Osteocyte (in vitro differentiated cells): Measurements from ENCODE around the gene TMEM126A. TPM values are rescaled to one million over a fixed set of nuclear protein-coding genes. Genes with fewer than 3 reads are reported as not detected.
"Not testable (repeated sequence)": the region's sequence is repeated elsewhere in the genome, so short reads cannot be mapped to it uniquely, and the experiment has no call there.

Source experiments
- DNase-seq: peaks from one replicate; pipeline ENCODE4 v3.0.0; 2021; ENCODE audit warnings: mixed read lengths; ENCODE audit not compliant: unreplicated experiment; ENCODE audit errors: extremely low spot score
- H3K27ac Mint-ChIP-seq: one replicate; pipeline ENCODE4 v1.8.0; 2021; ENCODE audit warnings: mild to moderate bottlenecking, mixed read lengths; ENCODE audit not compliant: unreplicated experiment
- H3K27me3 Mint-ChIP-seq: one replicate; pipeline ENCODE4 v1.8.0; 2021; ENCODE audit warnings: mixed read lengths; ENCODE audit not compliant: unreplicated experiment
- H3K36me3 Mint-ChIP-seq: one replicate; pipeline ENCODE4 v1.8.0; 2021; ENCODE audit warnings: mixed read lengths; ENCODE audit not compliant: unreplicated experiment
- H3K4me1 Mint-ChIP-seq: one replicate; pipeline ENCODE4 v1.8.0; 2021; ENCODE audit warnings: mixed read lengths; ENCODE audit not compliant: unreplicated experiment
- H3K4me3 Mint-ChIP-seq: one replicate; pipeline ENCODE4 v1.8.0; 2021; ENCODE audit warnings: mild to moderate bottlenecking, moderate library complexity, mixed read lengths; ENCODE audit not compliant: unreplicated experiment
- H3K9me3 Mint-ChIP-seq: one replicate; pipeline ENCODE4 v1.8.0; 2021; ENCODE audit warnings: mixed read lengths; ENCODE audit not compliant: unreplicated experiment
- CTCF ChIP-seq: fragments of 200-600 bp; sonication (generic); IDR thresholded peaks from 2 replicates; pipeline ENCODE4 v1.5.0; 2021; ENCODE audit warnings: antibody characterized with exemption, mild to moderate bottlenecking, moderate library complexity
- total RNA-seq: library from RNA; stranded (reverse); gene quantifications from 2 replicates; pipeline ENCODE4 v1.2.1, GENCODE V29; 2021

The TMEM126A gene
- total RNA-seq, 1 donor from 2014 or later: 28.9 TPM

- no peak for TF ChIP-seq CTCF
- Mint-ChIP-seq H3K36me3 (peaks cover 17% of the 10 kb centered on the region), H3K4me3 (no peak overlapping the region), H3K27me3 (no peaks in the 10 kb centered on the region), H3K9me3 (no peaks in the 10 kb centered on the region), H3K4me1 (peaks cover 20% of the 10 kb centered on the region), H3K27ac (peak overlapping the region; percentile 29)
- DNase-seq: no peak
Observed at GRCh38 chr11:85652786-85653447, 5.2 kb downstream of the TMEM126A start.

GRCh38 chr11:85654343-85654742, 6.6 kb downstream of the TMEM126A start:
- H3K4me3 Mint-ChIP-seq, H3K27ac Mint-ChIP-seq, H3K27me3 Mint-ChIP-seq, DNase-seq, H3K9me3 Mint-ChIP-seq: not testable (repeated sequence)
- Mint-ChIP-seq H3K36me3 (peaks cover 25% of the 10 kb centered on the region), H3K4me1 (peaks cover 11% of the 10 kb centered on the region)

GRCh38 chr11:85656777-85657176, 9.0 kb downstream of the TMEM126A start:
- Mint-ChIP-seq H3K36me3 (peaks cover 41% of the 10 kb centered on the region), H3K4me3 (no peak overlapping the region), H3K27me3 (no peaks in the 10 kb centered on the region), H3K27ac (no peak overlapping the region), H3K9me3 (no peaks in the 10 kb centered on the region), H3K4me1 (peaks cover 28% of the 10 kb centered on the region)
- TF ChIP-seq CTCF: no peak
- DNase-seq: no peak

GRCh38 chr11:85658180-85658579, 10.4 kb downstream of the TMEM126A start:
- no peaks in the 10 kb centered on the region for H3K27me3 Mint-ChIP-seq
- no peak for DNase-seq
- H3K4me1 Mint-ChIP-seq: peaks cover 37% of the 10 kb centered on the region
- H3K27ac Mint-ChIP-seq: no peak overlapping the region
- H3K36me3 Mint-ChIP-seq: peaks cover 39% of the 10 kb centered on the region
- no peak for TF ChIP-seq CTCF
- no peak overlapping the region for H3K4me3 Mint-ChIP-seq
- no peaks in the 10 kb centered on the region for H3K9me3 Mint-ChIP-seq

GRCh38 chr11:85661972-85662664, 14.4 kb downstream of the TMEM126A start:
- no peaks in the 10 kb centered on the region for H3K27me3 Mint-ChIP-seq
- peaks cover 43% of the 10 kb centered on the region for H3K4me1 Mint-ChIP-seq
- no peak for DNase-seq
- H3K36me3 Mint-ChIP-seq: peaks cover 30% of the 10 kb centered on the region
- no peak for TF ChIP-seq CTCF
- H3K4me3 Mint-ChIP-seq: peak overlapping the region; percentile 96
- H3K9me3 Mint-ChIP-seq: no peaks in the 10 kb centered on the region
- no peak overlapping the region for H3K27ac Mint-ChIP-seq
